Dedifferentiated amniotic fluid mesenchymal stem cell (primary cell): ENCODE results near the gene PLAAT3.
"Not testable (repeated sequence)": the region's sequence is repeated elsewhere in the genome, so short reads cannot be mapped to it uniquely, and the experiment has no call there.

Source experiments
- DNase-seq: peaks from one replicate; pipeline ENCODE4 v3.0.0-alpha.2; 2016; ENCODE audit errors: extremely low spot score

The PLAAT3 gene

DNA sequence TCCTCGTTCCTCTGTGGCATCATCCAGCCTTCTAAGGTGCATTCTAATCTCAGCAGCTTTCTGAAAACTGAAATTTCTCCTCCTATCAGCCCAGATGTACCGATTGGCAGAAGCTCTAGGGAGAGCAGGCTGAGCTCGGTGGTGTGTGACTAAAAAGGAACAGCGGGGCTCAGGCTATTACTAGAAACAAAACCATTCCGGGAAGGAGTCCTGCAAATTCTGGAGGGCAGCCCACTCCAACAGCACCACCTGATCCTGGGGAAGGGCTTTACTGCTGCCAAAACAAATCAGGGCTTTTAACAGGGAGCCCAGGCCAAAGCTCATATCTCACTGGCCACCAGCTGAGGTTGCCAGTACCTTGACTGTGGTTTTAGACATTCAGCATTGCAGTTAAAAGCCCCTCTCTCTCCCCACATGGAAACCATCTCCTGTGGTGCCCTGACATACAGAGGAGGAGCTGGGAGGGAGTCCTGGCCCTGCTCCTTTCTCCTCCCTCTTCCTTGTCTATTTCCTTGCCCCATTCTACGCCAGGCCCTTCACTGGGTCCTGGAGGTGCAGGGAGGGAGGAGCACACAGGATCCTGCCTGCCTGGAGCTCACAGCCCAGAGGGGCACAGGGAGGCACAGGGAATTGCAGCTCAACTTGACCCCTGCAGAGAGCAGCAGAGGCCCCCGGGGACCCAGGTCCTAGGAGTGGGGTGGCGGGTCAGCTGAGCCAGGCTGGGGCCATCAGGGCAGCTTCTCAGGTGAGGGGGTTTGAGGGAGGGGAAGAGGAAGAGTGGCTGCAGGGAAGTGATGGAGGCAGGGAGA lies 76.7 kb downstream of the PLAAT3 start:
- peak; percentile 22 for DNase-seq

DNA sequence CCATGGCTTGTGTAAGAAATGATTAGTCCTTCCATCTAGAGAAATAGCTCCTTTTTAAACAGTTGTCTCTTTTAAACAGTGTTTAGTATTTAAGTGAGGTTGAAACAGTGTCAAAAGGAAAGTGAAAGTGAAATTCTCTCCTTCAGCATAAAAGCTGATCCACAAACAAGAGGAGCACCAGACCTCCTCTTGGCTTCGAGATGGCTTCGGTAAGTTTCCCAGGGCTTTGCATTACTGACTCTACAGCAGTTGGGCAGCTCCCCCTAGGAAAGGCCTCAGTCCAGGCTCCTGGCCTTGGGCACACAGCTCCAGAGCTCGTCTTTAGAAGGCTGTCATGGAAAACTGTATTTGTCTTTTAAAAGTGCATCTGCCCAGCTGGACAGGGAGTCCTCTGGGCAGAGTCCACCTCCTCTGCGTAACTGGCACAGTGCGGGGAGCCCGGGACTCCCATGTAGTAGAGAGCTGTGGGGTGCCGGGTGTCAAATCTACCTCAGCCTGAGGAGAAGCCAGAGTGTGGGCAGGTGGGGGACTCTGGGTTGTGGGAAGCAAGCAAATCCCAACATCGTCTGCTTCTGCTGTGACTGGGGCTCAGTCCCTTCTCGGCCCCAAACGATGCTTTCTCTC lies 77.5 kb downstream of the PLAAT3 start, which contains the start of gene PLAAT4:
Gene PLAAT4 (plus strand): TSS at position 140 of the 624 bp plus-strand sequence. CDS start 61 bp downstream, at position 201.
- peak; percentile 71 for DNase-seq

DNA sequence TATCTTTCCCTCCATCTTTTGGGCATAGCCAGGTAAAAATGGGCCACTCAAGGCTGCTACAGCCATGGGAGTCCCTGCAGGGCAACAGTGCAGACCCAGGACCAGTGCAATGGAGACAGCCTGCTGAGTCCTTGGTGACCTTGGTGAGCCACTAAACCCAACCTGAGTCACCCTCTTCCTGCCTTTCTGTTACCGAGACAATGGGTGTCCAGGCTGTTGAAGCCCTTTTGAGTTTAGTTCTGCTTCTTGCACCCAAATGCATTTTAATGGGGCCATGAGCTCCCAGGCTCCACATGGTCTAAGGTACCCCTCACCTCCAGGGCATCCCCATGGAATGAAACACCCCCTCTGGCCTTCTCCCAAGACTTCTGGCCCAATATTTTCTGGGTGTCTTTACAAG lies 78.5 kb downstream of the PLAAT3 start:
- no peak for DNase-seq

DNA sequence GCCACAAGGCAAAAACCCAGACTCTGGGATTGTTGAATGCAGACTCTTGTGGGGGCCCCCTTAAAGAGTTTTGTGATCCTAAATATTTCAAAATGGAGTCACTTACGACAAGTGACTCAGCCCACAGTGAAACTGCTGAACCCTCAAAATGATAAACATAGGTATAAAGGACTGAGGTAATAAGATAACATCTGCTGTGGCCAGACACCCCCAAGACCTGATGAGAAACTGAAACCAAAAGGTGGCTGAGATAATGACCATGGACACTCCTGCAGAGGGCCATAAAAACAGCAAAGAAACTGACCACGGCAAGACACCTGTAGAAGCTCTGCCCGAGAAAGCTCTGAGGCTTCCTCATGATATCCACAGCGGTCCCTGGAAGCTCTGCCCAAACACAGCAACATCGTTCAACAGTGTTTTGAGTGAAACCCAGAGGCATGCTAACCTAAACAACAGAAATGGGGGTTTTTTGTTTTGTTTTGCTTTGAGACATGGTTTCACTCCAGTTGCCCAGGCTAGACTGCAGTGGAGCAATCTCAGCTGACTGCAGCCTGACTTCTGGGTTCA lies 79.3 kb downstream of the PLAAT3 start:
- DNase-seq, result no peak

DNA sequence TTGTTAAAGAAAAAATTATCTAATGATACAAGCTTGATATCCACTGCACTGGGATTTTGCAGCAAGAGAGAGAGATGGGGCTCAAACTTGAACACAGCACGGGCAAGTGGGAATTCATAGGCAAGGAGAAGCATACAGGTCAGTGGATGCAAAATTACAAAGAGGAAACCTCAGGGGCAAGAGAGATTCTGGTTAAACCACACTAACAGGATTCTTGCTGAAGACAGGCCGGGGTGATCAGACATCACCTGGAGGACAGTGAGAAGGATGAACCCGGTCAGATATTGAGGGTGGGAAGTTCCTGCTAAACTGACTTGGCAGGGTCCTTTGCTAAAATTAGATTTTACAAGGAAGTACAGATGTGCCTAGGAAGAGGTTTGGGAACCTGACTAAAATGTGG lies 80.2 kb downstream of the PLAAT3 start:
- DNase-seq, result no peak

DNA sequence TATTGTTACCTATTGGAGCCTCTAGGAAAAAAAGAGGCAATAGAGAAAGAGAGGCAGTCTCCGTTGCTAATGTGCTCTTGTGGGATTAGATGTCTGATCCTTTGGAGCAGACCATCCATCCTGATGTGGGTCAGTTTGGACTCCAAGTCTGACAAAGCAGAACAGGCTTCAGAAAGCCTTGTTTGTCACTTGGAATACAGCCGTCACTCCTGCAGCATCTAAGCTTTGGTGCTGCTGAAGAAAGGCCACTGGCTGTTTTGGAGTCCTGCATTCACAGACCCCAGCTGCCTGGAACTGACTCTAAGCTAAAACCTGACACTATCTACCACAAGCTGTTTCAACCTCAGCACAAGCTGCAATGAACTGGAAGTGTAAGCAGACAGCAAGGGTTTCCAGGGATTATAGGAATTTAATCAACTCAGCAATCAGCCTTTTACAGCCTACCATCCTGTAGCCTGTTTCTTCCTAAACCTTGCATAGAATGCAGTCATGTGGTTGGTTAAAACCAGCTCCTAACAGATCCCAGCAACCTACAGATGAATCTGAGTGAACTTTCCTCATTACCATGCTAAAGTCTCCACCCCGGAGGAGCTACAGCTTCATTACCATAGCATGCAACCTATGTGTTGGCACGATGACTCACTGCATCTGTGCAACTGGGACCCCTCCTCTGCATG lies 81.3 kb downstream of the PLAAT3 start:
- DNase-seq, result no peak

DNA sequence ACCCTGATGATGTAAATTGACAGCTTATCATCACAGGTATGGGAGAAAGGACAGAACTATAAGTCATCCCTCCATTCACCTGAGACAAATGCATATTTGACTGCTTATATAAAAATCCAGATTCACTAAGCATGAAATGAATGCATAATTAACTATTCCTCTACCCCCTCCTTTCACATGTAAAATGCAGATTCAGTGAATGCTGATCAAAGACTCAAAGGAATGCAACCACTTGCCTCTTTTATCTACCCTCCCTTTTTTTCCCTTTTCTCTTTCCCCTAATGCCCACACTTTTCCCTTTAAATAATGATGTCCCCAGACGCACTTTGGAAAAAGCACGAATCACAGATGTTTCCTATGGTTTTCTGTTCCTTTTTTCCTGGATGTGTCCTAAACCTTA lies 82.1 kb downstream of the PLAAT3 start:
- DNase-seq, result no peak

DNA sequence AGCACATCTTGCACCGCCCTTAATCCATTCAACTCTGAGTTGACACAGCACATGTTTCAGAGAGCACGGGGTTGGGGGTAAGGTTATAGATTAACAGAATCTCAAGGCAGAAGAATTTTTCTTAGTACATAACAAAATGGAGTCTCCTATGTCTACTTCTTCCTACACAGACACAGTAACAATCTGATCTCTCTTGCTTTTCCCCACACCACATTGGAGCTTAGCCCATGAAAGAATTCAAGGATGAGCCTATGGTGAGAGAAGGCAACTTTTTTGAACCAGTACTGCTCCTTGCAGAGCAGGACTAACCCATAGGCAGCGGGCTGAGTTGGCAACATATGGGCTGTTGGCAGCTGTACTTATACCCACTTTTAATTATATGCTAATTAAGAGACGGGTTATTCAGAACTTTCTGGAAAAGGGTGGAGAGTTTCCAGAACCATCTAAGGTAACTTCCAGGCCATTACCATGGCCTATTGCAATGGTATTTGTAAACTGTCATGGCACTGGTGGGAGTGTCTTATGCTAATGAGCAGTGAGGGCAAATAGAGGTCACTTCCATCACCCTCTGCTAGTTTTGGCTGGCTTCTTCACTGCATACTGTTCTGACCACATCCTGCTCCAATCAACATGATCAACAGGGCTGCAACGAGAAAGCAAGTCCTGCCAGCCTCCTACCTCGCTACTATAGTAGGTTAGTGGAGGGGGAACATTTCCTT lies 83.0 kb downstream of the PLAAT3 start:
- DNase-seq, result not testable (repeated sequence)

DNA sequence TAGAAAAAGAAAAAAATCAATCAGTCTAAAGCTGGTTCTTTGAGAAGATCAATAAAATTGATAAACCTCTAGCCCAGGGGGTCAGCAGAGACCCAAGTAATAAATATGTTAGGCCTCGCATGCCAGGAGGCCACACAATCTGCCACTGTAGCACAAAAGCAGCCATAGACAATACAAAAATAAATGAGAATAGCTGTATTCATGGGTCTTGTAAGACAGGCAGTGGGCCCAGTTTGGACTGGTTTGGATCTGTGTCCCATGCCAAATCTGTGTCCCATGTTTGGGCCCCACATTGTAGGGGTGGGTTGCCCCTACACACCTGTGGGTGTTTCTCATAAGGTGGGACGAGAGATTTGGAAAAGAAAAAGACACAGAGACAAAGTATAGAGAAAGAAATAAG lies 84.2 kb downstream of the PLAAT3 start:
- DNase-seq, result no peak

DNA sequence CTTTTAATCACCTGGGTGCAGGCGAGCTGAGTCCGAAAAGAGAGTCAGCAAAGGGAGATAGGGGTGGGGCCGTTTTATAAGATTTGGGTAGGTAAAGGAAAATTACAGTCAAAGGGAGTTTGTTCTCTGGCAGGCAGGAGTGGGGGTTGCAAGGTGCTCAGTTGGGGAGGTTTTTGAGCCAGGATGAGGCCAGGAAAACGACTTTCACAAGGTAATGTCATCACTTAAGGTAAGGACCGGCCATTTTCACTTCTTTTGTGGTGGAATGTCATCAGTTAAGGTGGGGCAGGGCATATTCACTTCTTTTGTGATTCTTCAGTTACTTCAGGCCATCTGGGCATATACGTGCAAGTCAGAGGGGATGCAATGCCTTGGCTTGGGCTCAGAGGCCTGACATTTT lies 84.9 kb downstream of the PLAAT3 start:
- DNase-seq, result not testable (repeated sequence)

DNA sequence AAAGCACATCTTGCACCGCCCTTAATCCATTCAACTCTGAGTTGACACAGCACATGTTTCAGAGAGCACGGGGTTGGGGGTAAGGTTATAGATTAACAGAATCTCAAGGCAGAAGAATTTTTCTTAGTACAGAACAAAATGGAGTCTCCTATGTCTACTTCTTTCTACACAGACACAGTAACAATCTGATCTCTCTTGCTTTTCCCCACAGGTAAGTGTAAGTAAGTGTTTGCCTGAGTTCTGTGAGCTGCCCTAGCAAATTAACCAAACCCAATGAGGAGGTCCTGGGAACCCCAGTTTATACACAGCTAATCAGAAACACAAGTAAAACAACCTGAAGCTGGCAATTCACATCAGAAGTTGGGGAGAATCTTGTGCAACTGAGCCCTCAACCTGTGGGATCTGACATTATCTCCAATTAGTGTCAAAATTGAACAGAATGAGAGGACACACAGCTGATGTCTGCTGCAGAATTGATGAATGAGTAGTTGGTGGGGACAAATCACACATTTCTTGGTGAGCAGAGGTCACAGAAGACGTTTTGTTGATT lies 85.4 kb downstream of the PLAAT3 start:
- not testable (repeated sequence) for DNase-seq

DNA sequence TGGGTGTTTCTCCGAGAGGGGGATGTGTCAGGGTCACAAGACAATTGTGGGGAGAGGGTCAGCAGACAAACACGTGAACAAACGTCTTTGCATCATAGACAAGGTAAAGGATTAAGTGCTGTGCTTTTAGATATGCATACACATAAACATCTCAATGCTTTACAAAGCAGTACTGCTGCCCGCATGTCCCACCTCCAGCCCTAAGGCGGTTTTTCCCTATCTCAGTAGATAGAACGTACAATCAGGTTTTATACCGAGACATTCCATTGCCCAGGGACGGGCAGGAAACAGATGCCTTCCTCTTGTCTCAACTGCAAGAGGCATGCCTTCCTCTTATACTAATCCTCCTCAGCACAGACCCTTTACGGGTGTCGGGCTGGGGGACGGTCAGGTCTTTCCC lies 86.1 kb downstream of the PLAAT3 start:
- not testable (repeated sequence) for DNase-seq

DNA sequence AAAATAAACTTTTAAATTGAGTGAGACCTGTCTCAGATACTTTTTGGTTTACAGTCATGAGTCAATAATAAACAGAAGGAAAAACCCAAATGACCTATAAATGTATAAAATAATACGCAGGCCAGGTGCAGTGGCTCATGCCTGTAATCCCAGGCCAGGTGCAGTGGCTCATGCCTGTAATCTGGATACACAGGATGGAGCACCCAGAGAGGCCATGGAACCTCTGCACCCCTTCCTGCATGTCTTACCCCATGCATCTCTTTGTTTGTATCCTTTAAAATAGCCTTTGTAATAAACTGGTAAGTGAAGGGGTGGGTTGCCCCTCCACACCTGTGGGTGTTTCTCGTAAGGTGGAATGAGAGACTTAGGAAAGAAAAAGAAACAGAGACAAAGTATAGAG lies 86.6 kb downstream of the PLAAT3 start:
- DNase-seq, result no peak
